ENCODE measurements around the gene SLC6A11.

- TF ChIP-seq CTCF (IDR thresholded peaks at IDR 0.05) (no peak), POLR2A (IDR thresholded peaks at IDR 0.05) (no peak), EP300 (IDR thresholded peaks at IDR 0.05) (no peak), POLR2AphosphoS5 (IDR thresholded peaks at IDR 0.05) (no peak)
Measured at GRCh38 chr3:10981031-10981430, 165.0 kb downstream of the SLC6A11 start.

Measured in upper lobe of left lung (tissue), 4 donors.